Measurements from ENCODE around the gene KLK11.

- TF ChIP-seq CTCF (IDR thresholded peaks at IDR 0.05) (no peak), POLR2AphosphoS5 (IDR thresholded peaks at IDR 0.05) (no peak), POLR2A (IDR thresholded peaks at IDR 0.05) (no peak), EP300 (IDR thresholded peaks at IDR 0.05) (no peak)
These were observed 47.5 kb downstream of the KLK11 start for GRCh38 chr19:50978772-50979390.

Measured in sigmoid colon (tissue), 4 donors.